PFSK-1 (cell line): ENCODE results near the gene GABBR2.

Experiments used
- FOXP2 ChIP-seq: optimal IDR thresholded peaks from 2 replicates; pipeline ENCODE3; 2011; ENCODE audit warnings: borderline replicate concordance, control low read depth, inconsistent platforms; ENCODE audit not compliant: insufficient read depth; ENCODE audit errors: extremely low read length, extremely low read depth
- POLR2AphosphoS5 ChIP-seq: IDR thresholded peaks from 2 replicates; pipeline ENCODE4 v1.6.1; 2012; ENCODE audit warnings: low read depth, mild to moderate bottlenecking, control low read depth, low read length, moderate library complexity
- REST ChIP-seq, 2 experiments: IDR thresholded peaks; 2 replicates each; pipeline versions ENCODE4 v1.6.1 to v1.8.0; 2011 to 2012; ENCODE audit warnings: low read depth in 2 of 2, low read length in 2 of 2, control low read depth in 1 of 2, inconsistent platforms in 1 of 2, mild to moderate bottlenecking in 1 of 2, moderate library complexity in 1 of 2; ENCODE audit not compliant: insufficient read depth in 1 of 2
- SIN3A ChIP-seq: IDR thresholded peaks from 2 replicates; pipeline ENCODE4 v1.6.1; 2012; ENCODE audit warnings: mild to moderate bottlenecking, low read length, moderate library complexity, borderline replicate concordance; ENCODE audit not compliant: insufficient read depth
- TAF1 ChIP-seq: IDR thresholded peaks from 2 replicates; pipeline ENCODE4 v1.6.1; 2012; ENCODE audit warnings: low read length, control low read depth, borderline replicate concordance; ENCODE audit not compliant: insufficient read depth

GRCh38 chr9:98314381-98315066 lies 394.2 kb downstream of the GABBR2 start:
- TF ChIP-seq POLR2AphosphoS5 (no peak), TAF1 (no peak), FOXP2 (no peak), REST (IDR thresholded peaks at IDR 0.05; ENCODE audit: insufficient read depth in 1 of 2, low read depth in 2 of 2, low read length in 2 of 2) (no peak), SIN3A (no peak)
